Fibroblast of skin of left quadriceps (primary cell): ENCODE data around the gene HHIPL1.
A peak's percentile ranks its signal among the peaks of the same experiment; 100 is the strongest.

Experiments used
- DNase-seq, 2 experiments: peaks; one replicate each; pipeline ENCODE4 v3.0.0-alpha.2; 2013; ENCODE audit warnings: low read depth in 2 of 2

The HHIPL1 gene

DNA sequence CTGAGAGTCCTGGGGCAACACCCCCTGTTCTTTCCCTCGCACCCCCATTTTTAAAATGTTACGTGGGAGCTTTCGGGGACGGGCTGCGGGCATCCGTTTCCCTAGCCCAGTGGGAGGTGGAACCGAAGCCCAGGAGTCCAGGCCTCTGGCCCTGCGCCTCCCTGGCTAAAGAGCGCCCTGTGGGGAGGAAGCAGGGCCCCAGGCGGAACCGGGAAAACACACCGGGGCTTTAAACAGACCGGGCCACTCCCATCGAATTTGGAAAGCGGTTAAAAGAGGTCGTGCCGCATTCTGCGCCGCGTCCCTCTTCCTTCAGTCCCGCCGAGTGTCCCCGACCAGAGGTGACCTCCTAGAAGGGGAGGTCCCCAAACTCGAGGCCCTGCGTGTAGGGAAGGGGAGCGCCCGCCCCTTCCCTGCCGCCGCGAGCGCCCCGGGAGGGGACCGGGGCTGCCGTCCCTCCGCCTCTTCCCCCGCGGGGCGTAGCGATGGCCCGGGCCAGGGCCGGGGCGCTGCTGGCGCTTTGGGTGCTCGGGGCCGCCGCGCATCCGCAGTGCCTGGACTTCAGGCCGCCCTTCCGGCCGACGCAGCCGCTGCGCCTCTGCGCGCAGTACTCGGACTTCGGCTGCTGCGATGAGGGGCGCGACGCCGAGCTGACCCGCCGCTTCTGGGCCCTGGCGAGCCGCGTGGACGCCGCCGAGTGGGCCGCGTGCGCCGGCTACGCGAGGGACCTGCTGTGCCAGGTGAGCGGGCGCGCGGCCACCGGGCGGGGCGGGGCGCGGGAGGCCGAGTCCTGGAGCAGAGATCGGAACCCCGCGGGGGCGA, at the start of gene HHIPL1:
HHIPL1 (plus strand) TSS at position 407 of the 822 bp plus-strand sequence; CDS start at position 486, 79 bp downstream.
- DNase-seq = no peak

DNA sequence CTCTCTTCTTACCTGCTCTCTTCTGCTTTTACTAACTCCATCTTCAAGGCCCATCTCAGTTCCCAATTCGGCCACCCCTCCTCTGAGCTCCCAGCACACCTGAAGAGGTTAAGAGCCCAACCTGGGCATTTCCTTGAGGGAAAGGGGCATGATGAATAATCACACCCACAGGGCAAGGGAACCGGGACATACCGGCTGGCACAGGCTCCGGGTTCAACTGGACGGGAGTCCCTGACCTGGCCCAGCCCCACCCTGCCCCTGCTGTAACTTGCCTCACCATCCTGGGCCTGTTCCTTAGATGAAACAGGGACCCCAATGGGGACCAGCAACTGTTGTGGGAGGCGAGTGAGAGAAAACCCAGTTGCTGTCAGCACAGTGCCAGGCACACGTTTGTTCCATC, 49.4 kb upstream of the HHIPL1 start:
- DNase-seq = no peak

DNA sequence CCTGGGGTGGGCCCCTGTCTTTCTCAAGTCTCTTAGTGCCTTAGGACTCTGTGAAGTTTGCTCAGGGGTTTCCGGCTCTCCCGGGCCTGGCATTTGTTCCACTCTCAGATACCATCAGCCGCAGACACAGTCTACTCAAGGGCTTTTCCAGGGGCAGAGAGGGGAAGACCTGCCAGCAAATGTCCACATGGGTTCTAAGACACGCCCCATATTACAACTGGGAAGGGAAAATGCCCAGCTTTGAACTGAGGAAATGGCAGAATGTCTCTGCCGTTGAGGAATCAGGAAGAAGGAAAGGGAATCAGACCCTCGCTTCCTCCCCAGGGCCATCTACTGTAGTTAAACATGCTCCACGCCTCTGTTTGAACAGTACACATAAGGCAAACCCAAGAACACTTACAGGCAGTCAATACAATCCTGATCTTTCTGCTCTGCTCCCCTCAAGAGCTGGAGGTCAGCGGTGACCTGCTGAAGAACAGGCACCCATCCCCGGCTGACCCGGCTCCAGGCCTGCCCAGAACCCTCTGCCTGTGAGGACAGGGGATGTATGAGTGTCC, 48.8 kb upstream of the HHIPL1 start:
- DNase-seq = no peak

DNA sequence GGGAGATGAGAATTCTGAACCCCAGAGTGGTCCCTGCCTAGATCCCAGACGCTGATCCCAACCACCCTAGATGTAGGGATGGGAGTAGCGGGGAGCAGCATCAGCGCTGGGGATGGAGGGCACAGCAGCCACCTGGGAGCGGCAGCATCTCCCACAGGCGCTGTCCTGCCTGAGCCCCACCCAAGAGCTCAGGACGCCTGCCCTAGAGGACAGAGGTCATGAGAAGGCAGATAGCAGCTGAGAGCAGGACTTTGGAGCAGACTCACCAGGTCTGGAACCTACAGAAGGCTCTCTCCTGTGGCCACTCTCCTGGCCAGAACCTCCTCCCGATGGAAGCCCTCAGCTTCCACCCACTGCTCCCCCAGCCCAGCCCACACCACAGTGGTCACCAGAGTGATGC, 48.2 kb upstream of the HHIPL1 start:
- no peak for DNase-seq

DNA sequence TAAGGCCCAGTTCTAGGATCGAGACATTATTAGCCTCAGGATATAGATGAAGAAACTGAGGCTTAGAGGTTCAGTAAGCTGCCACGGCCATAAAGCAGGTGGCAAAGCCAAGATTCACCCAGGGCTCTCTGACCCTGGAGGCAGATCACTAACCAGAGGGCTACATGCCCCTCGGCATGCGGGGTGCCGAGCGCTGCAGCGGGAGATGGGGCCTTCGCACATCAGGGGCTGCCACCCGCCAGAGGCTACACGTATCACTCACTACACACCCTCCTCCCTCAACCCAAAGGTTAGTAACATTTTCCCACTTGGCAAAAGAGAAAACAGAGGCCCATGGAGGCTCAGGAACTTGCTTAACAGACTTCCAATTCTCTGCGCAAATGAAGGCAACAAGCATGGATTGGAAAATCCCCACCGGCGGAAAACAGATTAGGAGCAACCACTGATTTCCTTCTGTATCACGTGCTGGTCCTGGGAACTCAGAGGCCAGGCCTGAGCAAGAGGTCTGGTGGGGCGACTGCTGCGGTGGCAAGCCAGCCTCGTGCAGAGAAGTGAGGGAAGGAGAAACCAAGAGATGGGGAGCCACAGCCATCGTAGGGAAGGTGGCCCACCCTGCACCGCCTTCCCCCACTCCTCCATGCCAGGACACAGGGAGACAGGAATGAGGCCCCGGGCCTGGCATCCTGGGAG, 46.9 kb upstream of the HHIPL1 start:
- no peak for DNase-seq

DNA sequence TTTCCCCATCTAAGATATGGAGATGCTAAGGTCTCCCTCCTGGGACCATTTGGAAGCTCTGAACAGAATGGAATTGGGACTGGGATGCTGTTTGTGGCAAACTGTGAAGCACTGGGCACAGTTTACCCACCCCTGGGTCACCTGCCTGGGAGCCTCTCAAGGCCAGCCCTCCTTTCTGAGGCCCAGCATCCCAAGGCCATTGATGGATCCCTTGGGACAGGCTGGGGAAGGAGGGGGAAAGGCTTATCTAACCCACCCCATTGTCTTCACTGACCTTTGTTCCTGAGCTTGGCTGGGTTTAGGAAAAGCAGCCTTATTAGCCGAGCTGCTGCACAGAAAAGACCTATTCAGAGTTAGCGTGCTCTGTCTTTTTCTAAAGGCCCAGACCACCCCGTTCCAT, 46.2 kb upstream of the HHIPL1 start:
- no peak for DNase-seq

DNA sequence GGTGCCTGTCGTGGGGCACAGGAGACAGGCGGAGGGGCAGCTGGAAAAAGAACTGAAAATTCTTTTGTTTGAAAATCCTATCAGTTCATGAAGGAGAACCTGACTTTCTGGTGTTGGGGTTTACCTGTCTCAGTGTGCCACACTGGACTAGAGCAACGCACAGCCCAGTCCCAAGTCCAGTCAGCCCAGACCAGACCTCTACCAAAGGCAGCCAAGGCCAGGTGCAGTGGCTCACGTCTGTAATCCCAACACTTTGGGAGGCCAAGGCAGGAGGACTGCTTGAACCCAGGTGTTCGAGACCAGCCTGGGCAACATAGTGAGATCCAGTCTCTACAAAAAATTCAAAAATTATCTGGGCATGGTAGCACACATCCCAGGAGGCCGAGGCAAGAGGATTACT, 45.5 kb upstream of the HHIPL1 start:
- DNase-seq = no peak

DNA sequence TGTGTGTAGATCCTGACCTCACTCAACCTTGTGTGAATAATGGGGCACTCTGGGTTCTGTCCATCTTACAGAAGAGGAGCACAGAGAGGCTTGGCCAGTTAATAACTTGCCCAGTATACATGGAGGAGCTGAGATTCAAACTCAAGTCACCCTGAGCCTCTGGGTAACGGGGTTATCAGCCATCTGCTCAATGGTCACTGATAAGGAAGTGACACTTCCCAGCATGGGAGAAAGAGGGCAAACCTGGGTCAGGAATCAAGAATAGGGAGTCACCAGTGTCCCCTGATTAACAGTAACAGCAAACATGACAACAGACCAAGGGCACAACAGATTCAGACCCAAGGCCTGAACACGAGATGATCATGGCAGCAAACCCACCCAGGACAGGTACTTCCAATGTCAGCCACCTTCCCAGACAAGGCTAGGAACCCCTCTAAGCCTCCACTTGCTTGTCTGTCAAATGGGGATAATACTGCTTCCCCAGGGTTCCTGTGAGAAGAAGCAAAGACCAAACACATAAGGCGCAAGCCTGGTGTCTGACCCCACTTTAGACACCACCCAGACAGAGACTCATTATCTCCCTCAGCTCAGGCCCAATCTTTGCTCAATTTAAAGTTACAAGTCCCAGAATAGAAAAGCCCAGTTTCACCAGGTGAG, 44.6 kb upstream of the HHIPL1 start:
- DNase-seq = no peak

DNA sequence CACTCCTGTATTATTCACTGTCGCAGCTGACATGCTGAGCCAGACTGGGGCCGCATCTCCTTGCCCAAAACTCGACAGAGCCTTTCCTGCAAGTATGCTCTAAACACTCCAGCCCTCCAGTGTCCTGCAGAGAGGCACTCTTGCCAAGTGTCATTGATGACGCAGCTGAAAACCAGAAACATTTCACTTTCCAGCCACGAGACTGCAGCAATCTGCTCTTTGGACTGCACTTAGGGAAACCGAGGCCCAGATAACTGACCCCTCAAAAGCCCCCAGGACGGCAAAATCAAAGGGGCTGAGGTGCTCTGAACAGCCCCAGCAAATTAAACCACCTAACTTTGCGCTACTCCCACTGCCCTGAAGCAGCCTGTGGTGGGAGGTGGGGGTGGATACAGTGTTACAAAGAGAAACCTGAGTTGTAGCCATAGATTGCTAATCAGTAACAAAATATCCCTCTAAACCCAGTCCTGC, 43.5 kb upstream of the HHIPL1 start:
- no peak for DNase-seq

DNA sequence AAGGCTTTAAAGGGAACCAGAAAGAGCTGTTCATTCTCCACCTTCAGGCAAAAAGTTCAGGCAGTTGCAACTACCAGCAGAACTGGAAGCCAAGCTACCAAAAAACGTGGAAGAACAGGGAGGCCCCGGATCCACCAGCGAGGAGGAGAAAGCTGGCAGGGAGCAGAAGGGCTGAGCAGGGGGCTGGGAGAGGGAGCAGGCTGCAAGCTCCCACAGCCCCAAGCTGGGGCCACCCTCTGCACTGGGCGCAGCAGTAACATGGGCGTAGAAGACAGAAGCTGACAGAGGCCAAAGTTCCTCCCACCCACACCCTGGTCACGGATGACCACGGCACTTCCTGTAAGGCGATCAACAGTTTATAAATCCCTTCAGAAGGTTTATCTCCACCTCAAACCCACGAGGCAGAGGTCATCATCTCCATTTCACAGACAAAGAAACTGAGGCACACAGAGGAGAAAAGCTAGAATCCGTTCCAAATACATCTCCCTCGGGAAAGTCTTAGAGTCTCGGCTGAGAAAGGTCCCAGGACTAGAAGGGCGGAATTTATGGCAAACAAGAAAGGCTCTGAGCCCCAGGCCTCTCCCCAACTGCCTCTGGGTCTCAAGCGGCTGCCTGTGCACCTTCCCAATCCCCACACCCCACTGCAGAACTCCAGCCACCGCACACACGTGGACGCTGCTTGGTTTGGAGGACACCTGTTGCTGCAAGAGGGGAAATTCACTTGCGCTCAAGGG, 42.7 kb upstream of the HHIPL1 start:
- no peak for DNase-seq

DNA sequence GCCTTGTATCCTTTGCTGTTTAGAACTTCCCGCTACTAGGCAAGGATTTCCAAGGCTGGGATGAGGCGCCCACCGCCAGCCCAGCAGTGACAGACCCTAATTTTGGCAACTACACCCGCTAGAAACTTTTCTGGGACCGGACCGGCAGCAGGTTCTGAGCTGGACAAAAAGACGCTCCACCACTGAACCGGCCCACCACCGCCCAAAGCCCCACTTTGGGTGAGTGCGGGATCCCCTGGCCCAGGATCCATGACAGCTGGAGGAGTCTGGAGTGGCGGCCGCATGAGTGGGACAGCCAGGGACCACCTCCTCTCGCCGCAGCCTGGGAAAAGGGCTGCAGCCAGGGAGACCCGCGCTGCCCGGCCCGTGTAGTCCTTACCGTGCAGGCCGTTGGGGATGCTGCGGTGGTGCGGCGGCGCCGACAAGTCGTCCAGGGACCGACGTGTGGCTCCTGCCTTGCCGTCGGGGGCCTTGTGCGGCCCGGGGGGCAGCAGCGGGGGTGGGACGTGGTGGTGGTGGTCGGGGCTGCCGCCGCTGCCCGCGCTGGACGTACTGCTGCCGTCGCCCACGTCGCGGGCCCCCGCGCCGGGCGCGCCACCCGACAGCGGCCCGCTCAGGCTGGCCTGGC, 42.0 kb upstream of the HHIPL1 start:
- no peak for DNase-seq

DNA sequence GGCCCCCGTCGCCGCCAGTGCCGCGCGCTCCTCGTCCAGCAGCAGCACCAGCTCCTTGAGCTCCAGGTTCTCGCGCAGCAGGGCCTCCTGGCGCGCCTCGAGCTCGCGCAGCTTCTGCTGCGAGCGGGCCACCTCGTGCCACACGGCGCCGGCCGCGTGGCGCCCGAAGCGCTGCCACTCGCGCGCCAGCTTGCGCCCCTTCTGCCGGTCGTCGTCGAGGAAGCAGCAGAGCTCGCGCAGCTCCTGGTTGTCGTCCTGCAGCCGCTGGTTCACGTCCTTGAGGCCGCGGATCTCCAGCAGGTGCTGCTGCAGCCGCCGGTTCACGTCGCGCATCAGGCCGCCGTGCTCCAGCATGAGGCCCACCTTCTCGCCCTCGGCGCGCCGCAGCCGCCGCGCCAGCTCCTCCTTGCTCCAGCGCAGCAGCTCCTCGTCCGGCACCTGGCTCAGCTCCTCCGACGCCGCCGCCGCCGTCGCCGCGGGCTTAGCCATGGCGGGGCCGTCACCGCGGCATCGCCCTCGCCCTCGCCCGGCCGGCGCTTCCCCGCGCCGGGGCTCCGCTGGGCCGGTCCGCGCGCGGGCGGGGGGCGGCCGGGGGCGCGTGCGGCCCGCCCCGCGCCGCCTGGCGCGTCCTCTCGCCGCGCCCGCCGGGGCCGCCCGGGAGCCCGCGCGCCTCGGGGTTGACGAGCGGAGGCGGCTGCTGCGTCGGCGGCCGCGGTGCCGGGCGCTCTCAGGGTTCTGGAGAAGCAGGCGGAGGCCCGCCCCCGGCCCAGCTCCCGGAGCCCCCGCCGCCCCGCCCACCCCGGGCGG, 41.3 kb upstream of the HHIPL1 start, which contains the start of gene CCDC85C:
CCDC85C (minus strand) TSS at position 737 of the 807 bp plus-strand sequence; CDS start at position 489, 248 bp downstream.
- DNase-seq = no peak

DNA sequence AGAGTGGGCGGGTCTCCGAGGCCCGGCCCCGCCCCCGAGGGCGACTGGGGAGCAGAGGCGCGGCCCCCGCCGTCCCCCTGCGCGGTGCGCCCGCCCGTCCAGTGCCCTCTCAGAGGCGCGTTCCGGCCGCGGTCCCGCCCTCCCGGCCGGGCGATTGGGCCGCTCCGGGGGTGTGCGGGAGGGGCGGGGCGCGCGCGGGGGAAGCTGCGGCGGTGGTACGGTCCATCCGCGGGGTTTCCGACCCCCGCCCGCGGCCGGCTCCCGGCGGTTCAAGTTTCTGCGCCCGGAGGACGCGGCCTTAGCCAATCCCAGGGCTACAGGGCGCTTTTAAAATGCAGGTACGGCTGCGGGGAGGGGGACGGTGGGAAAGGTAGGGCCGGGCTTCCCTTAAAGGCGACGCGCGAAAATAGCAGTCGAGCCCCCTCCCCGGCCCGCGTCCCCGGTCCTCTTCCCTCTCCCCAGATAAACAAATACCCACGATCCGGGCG, 40.6 kb upstream of the HHIPL1 start:
- DNase-seq = peak; percentile 95 to 96

DNA sequence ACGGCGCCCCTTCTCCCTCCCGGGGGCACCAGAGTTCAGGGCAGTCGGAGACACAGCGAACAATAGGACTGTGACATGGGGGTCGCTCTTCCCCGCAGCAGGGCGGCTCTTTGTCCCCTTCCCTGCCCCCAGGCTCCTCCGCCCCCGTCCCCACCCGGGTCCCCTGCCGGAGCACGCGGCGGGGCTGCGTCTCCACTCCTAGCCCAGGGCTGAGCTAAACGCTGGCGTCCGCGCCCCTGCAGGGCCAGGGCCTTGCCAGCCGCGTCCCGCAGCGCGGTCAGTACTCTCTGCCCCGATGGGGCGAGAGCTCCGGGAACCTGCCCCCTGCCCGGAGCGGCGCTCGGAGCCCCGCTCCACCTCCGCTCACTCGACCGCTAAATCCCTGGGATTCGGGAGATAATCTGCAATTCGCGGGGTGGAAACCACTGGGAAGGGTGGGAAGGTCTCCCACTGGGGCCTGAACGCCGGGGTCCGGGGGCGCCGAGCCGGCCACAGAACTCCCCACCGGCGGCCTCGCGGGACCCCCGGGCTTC, 40.1 kb upstream of the HHIPL1 start:
- no peak for DNase-seq

DNA sequence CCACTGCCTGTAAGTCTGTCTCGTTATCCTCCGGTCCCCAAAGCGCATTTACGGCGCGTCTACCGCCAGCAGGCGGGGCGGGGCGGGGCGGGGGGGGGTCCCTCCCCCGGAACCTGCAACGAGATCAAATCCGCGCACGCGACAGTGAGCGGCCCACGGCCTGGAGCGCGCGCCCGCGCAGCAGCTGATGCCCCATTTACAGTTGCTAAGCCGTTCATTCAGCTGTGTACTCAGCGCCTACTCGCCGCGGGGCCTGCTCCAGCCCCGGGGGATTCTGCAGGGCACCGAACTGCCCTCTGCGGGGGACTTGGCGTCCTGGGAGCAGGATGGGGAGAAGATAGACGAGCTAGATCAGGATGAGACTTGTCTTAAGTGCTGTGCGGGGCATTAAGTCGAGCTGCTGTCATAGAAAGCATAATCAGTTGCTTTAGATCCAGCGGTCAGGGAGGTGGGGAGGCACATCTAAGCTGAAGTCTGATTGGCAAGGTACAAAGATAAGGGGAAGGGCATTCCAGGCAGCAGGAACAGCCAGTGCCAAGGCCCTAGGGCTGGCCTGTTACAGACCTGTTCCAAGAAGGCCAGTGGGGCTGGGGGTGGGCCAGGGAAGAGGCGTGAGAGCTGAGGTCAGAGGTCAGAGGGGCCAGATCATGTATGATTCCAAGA, 39.5 kb upstream of the HHIPL1 start:
- DNase-seq = peak in 1 of 2 experiments; percentile 23

DNA sequence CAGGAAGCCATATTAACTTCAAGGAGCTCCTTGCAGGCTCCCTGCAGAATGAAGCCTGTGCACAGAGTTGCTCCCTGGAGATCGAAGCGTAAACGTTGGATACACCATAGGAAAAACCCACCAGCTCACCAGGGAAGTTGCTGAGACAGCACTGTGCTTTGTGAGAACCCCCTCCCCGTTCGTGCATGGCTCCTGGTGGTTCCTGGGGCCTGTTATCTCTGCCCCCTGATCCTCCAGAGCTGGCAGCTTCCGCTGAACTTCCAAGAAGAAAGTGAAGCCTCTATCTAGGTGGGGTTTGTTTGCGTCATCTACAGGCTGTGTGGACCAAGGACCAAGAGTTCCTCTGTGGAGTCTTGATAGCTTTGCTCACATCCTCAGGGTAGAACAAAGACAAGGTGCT, 38.6 kb upstream of the HHIPL1 start:
- DNase-seq = no peak

DNA sequence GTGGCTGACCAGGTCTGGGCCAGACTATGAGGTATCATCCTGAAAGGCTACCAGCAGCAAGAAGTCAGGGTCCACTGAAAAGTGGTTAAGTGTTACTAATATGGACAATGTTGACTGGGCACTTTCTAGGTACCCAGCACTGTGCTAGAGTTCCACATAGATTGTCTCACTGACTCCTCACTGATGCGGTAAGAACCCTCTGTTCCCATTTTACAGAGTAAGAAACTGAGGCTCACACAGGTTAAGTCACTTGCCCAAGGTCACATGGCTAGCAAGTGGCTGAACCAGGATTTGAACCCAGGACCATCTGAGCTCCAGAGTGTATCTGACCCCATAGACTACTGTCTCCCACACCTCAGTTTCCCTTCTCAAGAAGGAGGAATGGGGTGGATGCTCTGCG, 36.3 kb upstream of the HHIPL1 start:
- no peak for DNase-seq

DNA sequence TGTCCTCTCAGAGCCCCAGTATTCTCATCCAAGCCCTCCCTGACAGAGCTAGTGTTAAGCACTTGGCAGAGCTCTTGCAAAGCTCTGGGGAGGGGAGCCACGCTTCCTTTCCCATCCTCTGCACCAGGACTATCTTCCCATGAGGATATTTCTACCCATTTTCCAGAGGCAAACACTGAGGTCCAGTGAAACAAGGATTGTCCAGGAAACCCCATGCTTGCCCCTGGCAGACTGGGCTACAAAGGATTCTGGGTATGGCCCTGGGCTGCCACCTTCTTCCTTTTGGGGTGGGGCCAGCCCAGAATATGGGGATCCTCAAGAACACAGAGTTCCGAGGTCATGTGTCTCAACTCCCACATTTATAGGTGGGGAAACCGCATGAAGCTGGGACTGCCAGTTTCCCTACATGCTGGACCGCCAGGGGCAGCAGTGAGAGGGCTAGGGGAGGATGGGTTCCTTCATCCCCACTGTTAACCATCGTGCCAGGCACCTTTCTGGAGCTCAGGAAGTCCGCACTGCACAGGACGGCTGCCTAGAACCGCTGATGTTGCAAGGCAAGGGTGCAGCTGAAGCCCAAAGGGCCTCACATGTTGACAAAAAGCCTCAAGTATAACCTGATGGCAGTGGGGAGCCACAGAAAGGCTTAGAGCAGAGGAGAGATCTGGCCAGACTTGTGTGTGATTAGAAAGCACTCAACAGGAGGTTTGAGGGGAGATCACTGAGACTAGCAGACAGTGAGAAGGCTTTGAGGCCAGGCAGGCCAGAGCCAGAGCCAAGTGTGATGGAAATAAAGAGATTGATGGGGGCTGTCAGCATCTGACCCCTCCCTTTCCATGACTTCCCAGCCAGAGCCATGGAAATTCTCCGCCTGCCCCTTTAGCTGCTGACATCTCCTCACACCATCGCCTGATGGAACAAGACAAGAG, 35.4 kb upstream of the HHIPL1 start:
- no peak for DNase-seq
